Measurements from ENCODE around the gene PLA2G4A. TPM values are rescaled to one million over a fixed set of nuclear protein-coding genes. Genes with fewer than 3 reads are reported as not detected.

Gene PLA2G4A
- total RNA-seq, 1 experiment from 2014 or later: 0.39 TPM

GRCh38 chr1:186894415-186894814, 65.7 kb downstream of the PLA2G4A start:
- no peaks in the 10 kb centered on the region for H3K79me2 ChIP-seq (ENCODE audit: insufficient read depth, low read length)
- no peak overlapping the region for H4K5ac ChIP-seq (ENCODE audit: insufficient read length, low read depth, low read length)
- H3K4me1 ChIP-seq (ENCODE audit: insufficient read depth, low read length): no peaks in the 10 kb centered on the region
- no peak for TF ChIP-seq CTCF (conservative IDR thresholded peaks at IDR 0.05)
- no peak overlapping the region for H3T11ph ChIP-seq (ENCODE audit: low read length)
- no peaks in the 10 kb centered on the region for H3K23me2 ChIP-seq (ENCODE audit: insufficient read length, low read depth, low read length, poor library complexity, severe bottlenecking)
- H2BK15ac ChIP-seq (ENCODE audit: low read depth, low read length): no peak overlapping the region
- H3K18ac ChIP-seq (ENCODE audit: insufficient read length, low read depth, low read length): no peak overlapping the region
- Mint-ChIP-seq H3K27me3 (ENCODE audit: low read depth) (no peaks in the 10 kb centered on the region), H3K4me1 (peaks cover 0 to 6% of the 10 kb centered on the region in 2 experiments; a peak in 1 of 4 replicates), H3K9me3 (no peaks in the 10 kb centered on the region), H3K27ac (no peak overlapping the region), H3K4me3 (no peak overlapping the region), H3K36me3 (ENCODE audit: insufficient read depth in 1 of 3, low read depth in 3 of 3) (no peaks in the 10 kb centered on the region)
- no peak overlapping the region for H2BK12ac ChIP-seq (ENCODE audit: insufficient read length, low read depth, low read length)
- no peak overlapping the region for H3K4me2 ChIP-seq (ENCODE audit: insufficient read depth, insufficient read length, low read length)
- H3K27ac ChIP-seq (ENCODE audit: insufficient read length, low read depth, low read length): no peak overlapping the region
- no peak overlapping the region for H4K8ac ChIP-seq (replicated peaks; ENCODE audit: insufficient read length, low read depth, low read length)
- no peak overlapping the region for H2BK5ac ChIP-seq (ENCODE audit: insufficient read length, low read length)
- no peak overlapping the region for H2BK20ac ChIP-seq (ENCODE audit: low read depth, low read length, poor library complexity, severe bottlenecking)
- no peaks in the 10 kb centered on the region for H3K27me3 ChIP-seq (ENCODE audit: insufficient read depth, low read length)
- H3K9me3 ChIP-seq (ENCODE audit: control insufficient read depth, low read depth, low read length): no peaks in the 10 kb centered on the region
- H3K14ac ChIP-seq (ENCODE audit: insufficient read depth, low read length): no peak overlapping the region
- no peak overlapping the region for H2BK120ac ChIP-seq (ENCODE audit: low read depth, low read length, poor library complexity, severe bottlenecking)
- no peak overlapping the region for H3K9ac ChIP-seq (ENCODE audit: extremely low read depth, insufficient read length, low read length)
- no peak overlapping the region for H3K56ac ChIP-seq (ENCODE audit: insufficient read length, low read depth, low read length)
- H2AFZ ChIP-seq (ENCODE audit: low read length): no peak overlapping the region
- no peaks in the 10 kb centered on the region for H4K20me1 ChIP-seq (ENCODE audit: control insufficient read depth, insufficient read depth, insufficient read length)
- H3K23ac ChIP-seq (ENCODE audit: insufficient read length, low read depth, low read length): no peak overlapping the region
- H2AK5ac ChIP-seq (ENCODE audit: insufficient read length, low read length): no peak overlapping the region
- DNase-seq: no peak
- H3K79me1 ChIP-seq (ENCODE audit: insufficient read depth, low read depth, low read length, poor library complexity, severe bottlenecking): no peaks in the 10 kb centered on the region
- no peak overlapping the region for H4K91ac ChIP-seq (ENCODE audit: insufficient read length, low read depth, low read length)
- H3K4ac ChIP-seq (ENCODE audit: low read depth, low read length): no peak overlapping the region
